HFF-Myc (cell line): ENCODE measurements around the gene LMCD1.

Source experiments
- DNase-seq: peaks from one replicate; pipeline ENCODE4 v3.0.0-alpha.2; 2011; ENCODE audit warnings: low read depth; ENCODE audit errors: extremely low read depth
- H3K4me3 ChIP-seq: replicated peaks from 2 replicates; pipeline ENCODE4 v1.5.1; 2011; ENCODE audit warnings: low read depth, mild to moderate bottlenecking, control low read depth, low read length
- TF ChIP-seq, protein P1 (sequence below): IDR thresholded peaks from 2 replicates; pipeline ENCODE4 v1.5.1; 2012; ENCODE audit warnings: mild to moderate bottlenecking, low read depth, low read length, control low read depth; ENCODE audit errors: missing control alignments

The LMCD1 gene

DNA sequence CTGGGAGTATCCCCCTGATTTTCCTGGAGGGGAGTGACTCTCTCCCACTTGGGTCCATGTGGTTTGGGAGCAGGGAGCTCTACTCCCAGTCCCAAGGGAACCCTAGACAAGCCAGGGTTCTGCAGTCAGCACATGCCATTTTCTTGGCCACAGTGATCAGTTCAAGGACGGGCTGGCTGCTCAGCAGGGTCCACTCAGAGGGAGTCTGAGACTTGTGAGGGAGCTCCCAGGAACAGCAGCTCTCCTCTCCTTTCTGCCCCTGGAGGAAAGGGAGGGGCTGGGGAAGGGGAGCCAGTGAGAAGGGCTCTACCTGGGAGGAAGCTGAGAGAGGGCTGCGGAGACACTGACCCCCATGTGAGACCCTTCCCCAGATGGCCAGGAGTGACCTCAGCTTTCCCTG, 29.1 kb upstream of the LMCD1 start:
- H3K4me3 ChIP-seq: no peak overlapping the region
- no peak for DNase-seq
- TF ChIP-seq, protein P1, sequence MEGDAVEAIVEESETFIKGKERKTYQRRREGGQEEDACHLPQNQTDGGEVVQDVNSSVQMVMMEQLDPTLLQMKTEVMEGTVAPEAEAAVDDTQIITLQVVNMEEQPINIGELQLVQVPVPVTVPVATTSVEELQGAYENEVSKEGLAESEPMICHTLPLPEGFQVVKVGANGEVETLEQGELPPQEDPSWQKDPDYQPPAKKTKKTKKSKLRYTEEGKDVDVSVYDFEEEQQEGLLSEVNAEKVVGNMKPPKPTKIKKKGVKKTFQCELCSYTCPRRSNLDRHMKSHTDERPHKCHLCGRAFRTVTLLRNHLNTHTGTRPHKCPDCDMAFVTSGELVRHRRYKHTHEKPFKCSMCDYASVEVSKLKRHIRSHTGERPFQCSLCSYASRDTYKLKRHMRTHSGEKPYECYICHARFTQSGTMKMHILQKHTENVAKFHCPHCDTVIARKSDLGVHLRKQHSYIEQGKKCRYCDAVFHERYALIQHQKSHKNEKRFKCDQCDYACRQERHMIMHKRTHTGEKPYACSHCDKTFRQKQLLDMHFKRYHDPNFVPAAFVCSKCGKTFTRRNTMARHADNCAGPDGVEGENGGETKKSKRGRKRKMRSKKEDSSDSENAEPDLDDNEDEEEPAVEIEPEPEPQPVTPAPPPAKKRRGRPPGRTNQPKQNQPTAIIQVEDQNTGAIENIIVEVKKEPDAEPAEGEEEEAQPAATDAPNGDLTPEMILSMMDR: no peak

DNA sequence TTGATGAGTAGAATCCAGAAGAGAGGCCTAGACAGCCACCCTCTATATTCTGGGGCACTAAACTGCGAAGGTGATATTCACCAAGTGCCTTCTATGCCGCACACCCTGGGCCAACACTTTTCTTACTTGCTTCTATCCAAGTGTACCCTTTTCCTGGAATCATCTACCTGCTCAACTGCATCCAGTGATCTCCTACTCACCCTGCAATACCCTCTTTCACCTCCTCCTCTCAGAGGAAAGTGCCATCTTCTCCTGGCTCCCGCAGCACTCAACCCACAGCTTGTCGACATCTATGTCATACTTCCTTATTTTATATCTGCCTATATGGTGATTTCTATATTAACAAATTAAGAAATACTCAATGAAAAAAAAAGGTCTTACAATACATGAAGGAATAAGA, 28.6 kb upstream of the LMCD1 start:
- TF ChIP-seq, protein P1: no peak
- no peak for DNase-seq
- no peak overlapping the region for H3K4me3 ChIP-seq

DNA sequence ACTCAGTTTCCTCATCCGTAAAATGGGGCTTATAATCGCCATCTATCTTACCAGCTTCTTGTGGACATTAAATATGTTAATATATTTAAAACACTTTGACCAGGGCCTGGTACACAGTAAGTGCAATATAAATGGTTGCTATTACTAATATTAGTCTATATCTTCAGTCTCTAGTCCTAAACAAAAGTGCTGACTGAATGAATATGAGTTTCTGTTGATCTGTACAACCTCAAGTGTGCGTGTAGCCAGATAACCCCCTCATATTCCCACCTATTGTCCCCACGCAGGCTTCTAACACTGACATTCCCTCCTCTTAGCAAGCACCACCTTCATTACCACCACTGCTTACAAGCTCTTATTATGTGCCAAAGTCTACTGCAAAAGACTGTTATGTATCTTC, 27.6 kb upstream of the LMCD1 start:
- H3K4me3 ChIP-seq: no peak overlapping the region
- no peak for DNase-seq
- TF ChIP-seq, protein P1: no peak

DNA sequence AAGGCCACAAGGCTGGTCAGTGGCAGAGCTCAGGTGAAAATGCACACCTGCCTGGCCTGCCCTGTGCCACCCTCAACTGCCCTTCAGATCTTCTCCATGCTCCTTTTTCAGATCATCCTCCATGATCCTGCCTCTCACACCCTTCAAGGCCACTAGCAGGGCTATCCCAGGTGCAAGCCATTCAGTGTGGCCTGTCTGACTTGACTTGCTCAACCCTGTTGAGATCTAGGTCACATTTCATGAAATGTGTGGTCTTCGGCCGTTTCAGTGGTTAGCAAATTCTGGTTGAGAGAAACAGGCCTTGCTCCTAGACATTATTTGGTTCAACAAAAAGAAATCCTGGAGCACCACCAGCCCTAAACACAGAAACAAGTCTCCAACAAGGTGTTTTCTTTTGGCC, 26.6 kb upstream of the LMCD1 start:
- no peak for DNase-seq
- H3K4me3 ChIP-seq: no peak overlapping the region
- TF ChIP-seq, protein P1: no peak

DNA sequence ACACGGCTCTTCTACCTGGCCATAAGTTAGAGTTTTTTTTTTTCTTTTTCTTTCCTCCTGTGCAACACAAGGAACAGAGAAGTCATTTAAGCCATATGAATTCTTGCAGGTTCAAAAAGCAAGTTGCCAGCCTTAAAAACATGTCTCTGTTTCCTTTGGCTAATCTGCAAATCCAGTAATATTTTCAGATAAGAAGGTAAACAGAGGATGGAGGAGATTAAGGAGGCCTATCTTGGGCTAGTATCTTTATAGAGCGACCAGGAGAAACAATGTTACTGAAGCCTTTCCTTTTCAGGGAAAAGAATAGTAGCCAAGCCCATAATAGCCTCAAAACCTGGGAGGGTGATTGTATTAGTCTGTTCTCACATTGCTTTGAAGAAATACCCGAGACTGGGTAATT, 20.9 kb upstream of the LMCD1 start:
- no peak for DNase-seq
- H3K4me3 ChIP-seq: no peak overlapping the region
- TF ChIP-seq, protein P1: no peak

DNA sequence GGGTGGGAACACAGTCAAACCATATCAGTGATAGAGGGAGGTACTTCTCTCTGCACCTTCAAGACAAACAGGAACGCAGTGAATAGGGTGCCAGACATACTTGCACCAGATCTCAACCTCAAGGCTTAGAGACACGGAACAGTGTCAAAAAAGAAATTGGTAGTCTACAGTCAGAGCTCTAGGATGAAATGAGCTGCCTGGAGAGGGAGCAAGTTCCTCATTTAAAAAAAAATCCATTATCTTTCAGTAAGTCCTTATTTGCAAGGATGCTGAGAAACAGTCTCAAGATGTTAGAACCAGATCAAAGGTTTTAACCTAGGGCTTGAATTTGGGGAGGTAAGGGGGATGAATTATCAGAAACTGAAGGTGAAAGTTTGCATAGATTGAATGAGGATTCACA, 20.2 kb upstream of the LMCD1 start:
- TF ChIP-seq, protein P1: no peak
- H3K4me3 ChIP-seq: no peak overlapping the region
- no peak for DNase-seq

DNA sequence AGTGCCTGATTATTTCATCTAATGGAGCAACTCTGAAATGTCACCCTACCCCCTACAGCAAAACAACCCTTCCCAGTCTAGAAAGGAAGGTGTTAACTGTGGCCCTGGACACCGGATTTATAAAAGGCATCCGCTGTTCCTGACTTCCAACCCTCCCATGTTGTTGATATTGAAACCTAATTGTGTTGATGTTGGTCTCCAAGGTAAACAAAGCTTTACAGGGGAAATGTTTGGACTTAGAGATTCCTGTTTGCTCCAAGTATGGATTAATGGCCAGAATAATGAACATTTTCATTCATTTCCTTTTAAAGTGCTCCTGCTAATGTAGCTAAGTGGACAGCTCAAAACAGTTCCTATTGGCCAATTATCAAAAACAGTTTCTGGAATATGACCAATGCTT, 19.4 kb upstream of the LMCD1 start:
- no peak for DNase-seq
- TF ChIP-seq, protein P1: no peak

More for the DNA sequence above, 19.4 kb upstream of the LMCD1 start:
- no peak overlapping the region for H3K4me3 ChIP-seq
